Karpas-422 (cell line): ENCODE data around the gene TSPO2. TPM values are rescaled to one million over a fixed set of nuclear protein-coding genes. Genes with fewer than 3 reads are reported as not detected.
"Not testable (repeated sequence)": the region's sequence is repeated elsewhere in the genome, so short reads cannot be mapped to it uniquely, and the experiment has no call there.

Experiments
- DNase-seq: peaks from one replicate; pipeline ENCODE4 v3.0.0-alpha.2; 2015
- H2AFZ ChIP-seq: fragments of 200-600 bp; sonication (generic); 2 replicates; pipeline ENCODE4 v1.6.1; 2014; ENCODE audit warnings: antibody characterized with exemption, low read length, mixed read lengths
- H3K27ac ChIP-seq: fragments of 200-600 bp; sonication (generic); 2 replicates; pipeline ENCODE4 v1.5.1; 2014; ENCODE audit warnings: mild to moderate bottlenecking, low read length, moderate library complexity
- H3K27me3 ChIP-seq: fragments of 200-600 bp; sonication (generic); 2 replicates; pipeline ENCODE4 v1.6.1; 2014; ENCODE audit warnings: low read length, mixed read lengths
- H3K36me3 ChIP-seq: fragments of 200-600 bp; sonication (generic); 2 replicates; pipeline ENCODE4 v1.6.1; 2014; ENCODE audit warnings: low read length, mixed read lengths; ENCODE audit not compliant: insufficient read depth
- H3K4me1 ChIP-seq: fragments of 200-600 bp; sonication (generic); 2 replicates; pipeline ENCODE4 v1.6.1; 2014; ENCODE audit warnings: mild to moderate bottlenecking, low read length, mixed read lengths
- H3K4me2 ChIP-seq: fragments of 200-600 bp; sonication (generic); 2 replicates; pipeline ENCODE4 v1.6.1; 2014; ENCODE audit warnings: low read length, low read depth, mild to moderate bottlenecking; ENCODE audit not compliant: poor library complexity, severe bottlenecking
- H3K4me3 ChIP-seq: fragments of 200-600 bp; sonication (generic); 2 replicates; pipeline ENCODE4 v1.5.1; 2014; ENCODE audit warnings: mild to moderate bottlenecking, antibody characterized with exemption, low read length, mixed read lengths
- H3K79me2 ChIP-seq: fragments of 200-600 bp; sonication (generic); 2 replicates; pipeline ENCODE4 v1.6.1; 2014; ENCODE audit warnings: mild to moderate bottlenecking, low read length, mixed read lengths
- H3K9ac ChIP-seq: fragments of 200-600 bp; sonication (generic); 2 replicates; pipeline ENCODE4 v1.6.0; 2014; ENCODE audit warnings: low read length
- H3K9me2 ChIP-seq: fragments of 200-600 bp; sonication (generic), shearing (Covaris generic); replicated peaks from 2 replicates; pipeline ENCODE4 v1.6.0; 2014; ENCODE audit warnings: mild to moderate bottlenecking, low read length, moderate library complexity; ENCODE audit not compliant: insufficient read depth
- H3K9me3 ChIP-seq: fragments of 300-700, 200-600 bp; sonication (generic); 2 replicates; pipeline ENCODE4 v1.6.1; 2014; ENCODE audit warnings: low read length, mixed read lengths
- H4K20me1 ChIP-seq: fragments of 200-600 bp; sonication (generic); 2 replicates; pipeline ENCODE4 v1.6.1; 2014; ENCODE audit warnings: mild to moderate bottlenecking, antibody characterized with exemption, low read length, low read depth; ENCODE audit not compliant: insufficient read depth
- total RNA-seq: library from RNA; depleted of rRNA; stranded (reverse); fragments of >200 nt; shearing (Covaris generic); gene quantifications from 2 replicates; pipeline ENCODE4 v1.2.3, GENCODE V29; 2014; ENCODE audit warnings: low replicate concordance

TSPO2 gene
- total RNA-seq, 1 experiment from 2014 or later: not detected

DNA sequence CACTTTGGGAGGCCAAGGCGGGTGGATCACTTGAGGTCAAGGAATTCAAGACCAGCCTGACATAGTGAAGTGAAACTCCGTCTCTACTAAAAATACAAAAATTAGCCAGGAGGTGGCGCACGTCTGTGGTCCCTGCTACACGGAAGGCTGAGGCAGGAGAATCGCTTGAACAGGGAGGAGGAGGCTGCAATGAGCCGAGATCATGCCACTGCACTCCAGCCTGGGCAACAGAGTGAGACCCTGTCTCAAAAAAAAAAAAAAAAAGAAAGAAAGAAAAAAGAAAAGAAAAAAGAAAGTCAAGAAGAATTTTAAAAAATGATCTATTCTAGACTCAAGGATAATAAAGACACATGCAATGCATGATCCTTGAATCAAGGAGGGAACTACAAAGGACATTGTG lies 36.0 kb upstream of the TSPO2 start:
- not testable (repeated sequence) for H3K4me1 ChIP-seq, H3K9me2 ChIP-seq, H4K20me1 ChIP-seq, H3K79me2 ChIP-seq, H3K27me3 ChIP-seq, H3K4me2 ChIP-seq, H3K4me3 ChIP-seq, H3K9ac ChIP-seq, H3K36me3 ChIP-seq, H3K9me3 ChIP-seq, H2AFZ ChIP-seq, H3K27ac ChIP-seq
- peak; percentile 85 for DNase-seq

DNA sequence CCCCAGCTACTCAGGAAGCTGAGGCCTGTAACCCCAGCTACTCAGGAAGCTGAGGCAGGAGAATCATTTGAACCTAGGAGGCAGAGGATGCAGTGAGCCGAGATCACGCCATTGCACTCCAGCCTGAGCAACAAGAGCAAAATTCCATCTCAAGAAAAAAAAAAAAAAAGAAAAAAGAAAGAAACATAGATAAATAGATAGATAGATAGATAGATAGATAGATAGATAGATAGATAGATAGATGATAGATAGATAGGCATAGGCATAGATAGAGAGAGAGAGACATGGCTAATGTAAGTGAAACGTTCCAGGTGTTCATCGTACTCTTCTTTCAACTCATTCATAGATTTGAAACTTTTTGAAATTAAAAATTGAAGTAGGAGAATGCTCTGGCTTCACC lies 35.3 kb upstream of the TSPO2 start:
- H3K27ac ChIP-seq, H3K4me1 ChIP-seq, H2AFZ ChIP-seq, H3K4me2 ChIP-seq, H4K20me1 ChIP-seq, H3K79me2 ChIP-seq, H3K27me3 ChIP-seq, H3K36me3 ChIP-seq, H3K9me2 ChIP-seq, DNase-seq, H3K9me3 ChIP-seq, H3K4me3 ChIP-seq, H3K9ac ChIP-seq: not testable (repeated sequence)

- Histone ChIP-seq H4K20me1 (no peaks in the 10 kb centered on the region), H3K4me3 (no peak overlapping the region), H3K9ac (no peak overlapping the region), H3K4me2 (no peak overlapping the region), H3K36me3 (no peaks in the 10 kb centered on the region), H3K79me2 (no peaks in the 10 kb centered on the region), H3K4me1 (no peaks in the 10 kb centered on the region), H3K9me3 (no peaks in the 10 kb centered on the region), H2AFZ (no peak overlapping the region), H3K27me3 (no peaks in the 10 kb centered on the region), H3K27ac (no peak overlapping the region), H3K9me2 (no peaks in the 10 kb centered on the region)
- DNase-seq: no peak
These were observed 34.3 kb upstream of the TSPO2 start for GRCh38 chr6:41008011-41008410.

GRCh38 chr6:41009669-41010068 lies 32.6 kb upstream of the TSPO2 start:
- Histone ChIP-seq H3K9me2 (no peaks in the 10 kb centered on the region), H3K4me2 (no peak overlapping the region), H3K4me3 (no peak overlapping the region), H3K9ac (no peak overlapping the region), H3K27ac (no peak overlapping the region), H3K9me3 (no peaks in the 10 kb centered on the region), H3K36me3 (no peaks in the 10 kb centered on the region), H3K79me2 (no peaks in the 10 kb centered on the region), H4K20me1 (no peaks in the 10 kb centered on the region), H3K27me3 (no peaks in the 10 kb centered on the region), H3K4me1 (no peaks in the 10 kb centered on the region), H2AFZ (no peak overlapping the region)
- no peak for DNase-seq

DNA sequence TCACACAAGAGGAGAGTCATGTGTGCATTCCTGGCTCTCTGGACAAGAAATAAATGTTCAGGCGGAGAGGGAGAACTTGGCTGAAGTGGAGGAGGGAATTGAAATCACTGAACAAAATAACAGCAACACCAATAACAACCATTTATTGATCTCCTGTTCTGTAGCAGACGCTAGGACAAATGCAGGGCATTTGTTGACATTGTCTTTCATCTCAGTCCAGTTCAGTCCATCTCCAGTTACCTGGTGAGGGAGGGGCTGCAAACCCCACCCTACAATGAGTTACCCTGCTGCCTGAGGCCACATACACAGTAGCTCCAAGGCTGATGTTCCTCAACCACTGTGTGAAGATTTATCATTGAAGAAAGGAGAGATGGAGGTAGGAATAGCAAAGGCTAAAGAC lies 30.6 kb upstream of the TSPO2 start:
- Histone ChIP-seq H3K4me1 (no peaks in the 10 kb centered on the region), H3K4me3 (no peak overlapping the region), H3K9ac (no peak overlapping the region), H3K9me2 (no peaks in the 10 kb centered on the region), H3K36me3 (no peaks in the 10 kb centered on the region), H4K20me1 (no peaks in the 10 kb centered on the region), H3K27me3 (no peaks in the 10 kb centered on the region), H2AFZ (no peak overlapping the region), H3K27ac (no peak overlapping the region), H3K4me2 (no peak overlapping the region), H3K9me3 (no peaks in the 10 kb centered on the region), H3K79me2 (no peaks in the 10 kb centered on the region)
- DNase-seq: no peak

DNA sequence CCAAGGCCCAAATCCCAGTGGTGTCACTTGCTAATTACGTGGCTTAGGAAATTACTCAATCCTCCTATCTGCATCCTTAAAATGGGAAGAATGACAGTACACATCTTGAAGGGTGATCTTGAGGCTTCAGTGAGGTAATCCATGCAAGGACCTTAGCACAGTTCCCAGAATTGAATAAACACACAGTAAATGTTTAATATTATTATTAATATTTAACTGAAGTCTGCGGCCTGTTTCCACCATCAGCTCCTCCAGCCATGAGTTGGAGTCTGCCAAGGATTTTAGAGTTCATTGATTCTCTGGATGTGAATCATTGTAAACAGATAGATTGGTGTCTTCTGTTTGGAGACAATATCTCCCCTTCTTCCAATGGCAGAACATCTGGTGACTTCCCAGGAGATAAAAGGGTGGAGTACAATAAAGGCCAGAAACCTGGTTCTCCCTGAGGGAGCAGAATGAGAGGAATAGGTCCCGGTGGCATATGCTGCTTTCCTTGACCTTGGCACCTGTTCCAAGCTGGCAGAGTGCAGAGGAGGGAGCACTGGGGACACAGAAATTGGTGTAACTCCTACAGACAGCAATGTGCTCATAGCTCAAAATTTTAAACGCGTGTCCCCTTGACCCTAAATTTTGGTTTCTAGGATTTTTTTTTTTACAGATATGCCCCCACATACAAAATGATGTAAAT lies 28.7 kb upstream of the TSPO2 start:
- H3K79me2 ChIP-seq: no peaks in the 10 kb centered on the region
- H3K27me3 ChIP-seq: no peaks in the 10 kb centered on the region
- H2AFZ ChIP-seq: no peak overlapping the region

GRCh38 chr6:41014780-41015179 lies 27.5 kb upstream of the TSPO2 start:
- Histone ChIP-seq H3K9ac (no peak overlapping the region), H3K36me3 (no peaks in the 10 kb centered on the region), H3K79me2 (no peaks in the 10 kb centered on the region), H3K9me2 (no peaks in the 10 kb centered on the region), H2AFZ (no peak overlapping the region), H3K4me2 (no peak overlapping the region), H4K20me1 (no peaks in the 10 kb centered on the region), H3K4me3 (no peak overlapping the region), H3K27me3 (no peaks in the 10 kb centered on the region), H3K4me1 (no peaks in the 10 kb centered on the region), H3K9me3 (no peaks in the 10 kb centered on the region), H3K27ac (no peak overlapping the region)
- no peak for DNase-seq

More for the DNA sequence above, 28.7 kb upstream of the TSPO2 start:
- no peaks in the 10 kb centered on the region for H3K9me3 ChIP-seq
- H3K4me3 ChIP-seq: no peak overlapping the region
- H3K36me3 ChIP-seq: no peaks in the 10 kb centered on the region
- H3K4me1 ChIP-seq: no peaks in the 10 kb centered on the region
- H3K9me2 ChIP-seq: no peaks in the 10 kb centered on the region
- H3K4me2 ChIP-seq: no peak overlapping the region
- H3K27ac ChIP-seq: no peak overlapping the region
- H4K20me1 ChIP-seq: no peaks in the 10 kb centered on the region
- H3K9ac ChIP-seq: no peak overlapping the region
- no peak for DNase-seq

DNA sequence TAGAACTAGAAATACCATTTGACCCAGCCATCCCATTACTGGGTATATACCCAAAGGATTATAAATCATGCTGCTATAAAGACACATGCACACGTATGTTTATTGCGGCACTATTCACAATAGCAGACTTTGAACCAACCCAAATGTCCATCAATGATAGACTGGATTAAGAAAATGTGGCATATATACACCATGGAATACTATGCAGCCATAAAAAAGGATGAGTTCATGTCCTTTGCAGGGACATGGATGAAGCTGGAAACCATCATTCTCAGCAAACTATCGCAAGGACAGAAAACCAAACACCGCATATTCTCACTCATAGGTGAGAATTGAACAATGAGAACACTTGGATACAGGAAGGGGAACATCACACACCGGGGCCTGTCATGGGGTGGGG lies 26.4 kb upstream of the TSPO2 start:
- H3K9me3 ChIP-seq, H2AFZ ChIP-seq, DNase-seq, H3K9ac ChIP-seq, H3K27me3 ChIP-seq, H3K9me2 ChIP-seq, H3K79me2 ChIP-seq, H3K4me1 ChIP-seq, H3K36me3 ChIP-seq, H4K20me1 ChIP-seq, H3K4me2 ChIP-seq, H3K4me3 ChIP-seq, H3K27ac ChIP-seq: not testable (repeated sequence)

GRCh38 chr6:41017663-41018062 lies 24.6 kb upstream of the TSPO2 start:
- Histone ChIP-seq H3K9me3 (no peaks in the 10 kb centered on the region), H3K79me2 (no peaks in the 10 kb centered on the region), H3K27ac (no peak overlapping the region), H3K9me2 (no peaks in the 10 kb centered on the region), H3K27me3 (no peaks in the 10 kb centered on the region), H3K4me2 (no peak overlapping the region), H4K20me1 (no peaks in the 10 kb centered on the region), H3K4me1 (no peaks in the 10 kb centered on the region), H3K9ac (no peak overlapping the region), H2AFZ (no peak overlapping the region), H3K36me3 (no peaks in the 10 kb centered on the region), H3K4me3 (no peak overlapping the region)
- no peak for DNase-seq
